Measurements from ENCODE around the gene RNASEH2A.

Gene RNASEH2A

GRCh38 chr19:12783291-12783848, 23.0 kb upstream of the RNASEH2A start:
- peak; percentile 11 to 28 for ATAC-seq

GRCh38 chr19:12783849-12784393, 22.5 kb upstream of the RNASEH2A start:
- ATAC-seq = no peak

GRCh38 chr19:12784394-12784870, 22.0 kb upstream of the RNASEH2A start:
- peak in 1 of 2 donors; percentile 11 for ATAC-seq

- no peak for ATAC-seq
These were observed 21.4 kb upstream of the RNASEH2A start for GRCh38 chr19:12784871-12785430.

GRCh38 chr19:12785431-12786031, 20.9 kb upstream of the RNASEH2A start:
- no peak for ATAC-seq

- no peak for ATAC-seq
These were observed 20.1 kb upstream of the RNASEH2A start for GRCh38 chr19:12786141-12786870.

GRCh38 chr19:12786952-12787351, 19.4 kb upstream of the RNASEH2A start:
- ATAC-seq = no peak

GRCh38 chr19:12787458-12787857, 18.9 kb upstream of the RNASEH2A start:
- ATAC-seq = no peak

GRCh38 chr19:12788042-12788681, 18.2 kb upstream of the RNASEH2A start:
- ATAC-seq = no peak

- no peak for ATAC-seq
These were observed 17.7 kb upstream of the RNASEH2A start for GRCh38 chr19:12788682-12789097.

GRCh38 chr19:12789098-12789903, 17.1 kb upstream of the RNASEH2A start:
- ATAC-seq = no peak

GRCh38 chr19:12789904-12790619, 16.3 kb upstream of the RNASEH2A start:
- ATAC-seq = peak; percentile 44 to 46

GRCh38 chr19:12790628-12791344, 15.6 kb upstream of the RNASEH2A start:
- no peak for ATAC-seq

- ATAC-seq = peak; percentile 46 to 47
These were observed 14.9 kb upstream of the RNASEH2A start, which contains the start of gene JUNB for GRCh38 chr19:12791345-12792050. TSS of gene JUNB (plus strand) at chr19:12791486. CDS start at chr19:12791772, 286 bp downstream.

GRCh38 chr19:12792051-12792852, 14.1 kb upstream of the RNASEH2A start:
- ATAC-seq = no peak

- ATAC-seq = no peak
These were observed 13.5 kb upstream of the RNASEH2A start for GRCh38 chr19:12792853-12793289.

GRCh38 chr19:12793290-12794195, 12.8 kb upstream of the RNASEH2A start:
- ATAC-seq = peak; percentile 46 to 52

Data from activated CD4-positive, CD25-positive, alpha-beta regulatory T cell treated with anti-CD3 and anti-CD28 coated beads, Interleukin-2, amount 50 U/mL, for 24 hours (primary cell).